Peyer's patch (tissue), 4 donors: ENCODE results near the gene NDST1. TPM values are rescaled to one million over a fixed set of nuclear protein-coding genes. Genes with fewer than 3 reads are reported as not detected.

ENCODE experiments used
- DNase-seq, 3 donors: peaks; one replicate each; pipeline ENCODE4 v3.0.0-alpha.2; 2017 to 2019
- H3K27ac ChIP-seq, 4 donors: fragments of 200-600 bp; sonication (generic); one replicate each; pipeline ENCODE4 v1.5.1; 2016 to 2019
- H3K27me3 ChIP-seq, 2 donors: fragments of 200-600 bp; sonication (generic); one replicate each; pipeline ENCODE4 v1.5.1; 2019
- H3K36me3 ChIP-seq, 3 donors: fragments of 200-600 bp; sonication (generic); one replicate each; pipeline ENCODE4 v1.5.1; 2016 to 2019
- H3K4me1 ChIP-seq, 4 donors: fragments of 200-600 bp; sonication (generic); one replicate each; pipeline ENCODE4 v1.5.1; 2016 to 2019
- H3K4me3 ChIP-seq, 4 donors: fragments of 200-600 bp; sonication (generic); 1 replicate in 3 of 4; 2 replicates in 1 of 4; pipeline ENCODE4 v1.5.1; 2016 to 2019; ENCODE audit warnings: mild to moderate bottlenecking in 1 of 4
- H3K9me3 ChIP-seq, 4 donors: fragments of 200-600 bp; sonication (generic); one replicate each; pipeline ENCODE4 v1.5.1; 2016 to 2019; ENCODE audit warnings: mild to moderate bottlenecking in 1 of 4
- CTCF ChIP-seq, 6 experiments: fragments of 450-650 bp in 4 of 6; fragments of 200-600 bp in 2 of 6; sonication (generic) in 1 of 6; IDR thresholded peaks; one replicate each; pipeline ENCODE4 v1.5.1; 2017 to 2019; ENCODE audit warnings: antibody characterized with exemption in 6 of 6, mild to moderate bottlenecking in 3 of 6, moderate library complexity in 1 of 6
- POLR2A ChIP-seq, 2 donors: fragments of 450-650 bp; IDR thresholded peaks; one replicate each; pipeline ENCODE4 v1.5.1; 2017; ENCODE audit warnings: antibody characterized with exemption in 2 of 2, mild to moderate bottlenecking in 2 of 2, moderate library complexity in 2 of 2
- total RNA-seq, 4 donors: library from RNA; depleted of rRNA; stranded (reverse); fragments of >200 nt; gene quantifications; one replicate each; pipeline ENCODE4 v1.1.0, GENCODE V29; 2016

NDST1 gene
- total RNA-seq, 4 donors from 2014 or later: 80.9 to 168 (median 118) TPM

- Histone ChIP-seq H3K4me3 (no peak overlapping the region), H3K9me3 (no peaks in the 10 kb centered on the region), H3K4me1 (peaks cover 0 to 19% (median 8%) of the 10 kb centered on the region in 4 donors), H3K27ac (no peak overlapping the region), H3K27me3 (no peaks in the 10 kb centered on the region), H3K36me3 (no peaks in the 10 kb centered on the region)
- TF ChIP-seq CTCF (IDR thresholded peaks at IDR 0.05) (no peak), POLR2A (IDR thresholded peaks at IDR 0.05) (no peak)
- no peak for DNase-seq
Measured at GRCh38 chr5:150606476-150606875, 98.5 kb downstream of the NDST1 start.

- H3K4me3 ChIP-seq: no peak overlapping the region
- DNase-seq: no peak
- H3K4me1 ChIP-seq: peaks cover 0 to 25% (median 11%) of the 10 kb centered on the region in 4 donors
- no peak overlapping the region for H3K27ac ChIP-seq
- H3K36me3 ChIP-seq: no peaks in the 10 kb centered on the region
- no peaks in the 10 kb centered on the region for H3K27me3 ChIP-seq
- H3K9me3 ChIP-seq: no peaks in the 10 kb centered on the region
- TF ChIP-seq CTCF (IDR thresholded peaks at IDR 0.05): no peak
- no peak for TF ChIP-seq POLR2A (IDR thresholded peaks at IDR 0.05)
Measured at GRCh38 chr5:150607105-150607504, 99.2 kb downstream of the NDST1 start.

Other genes starting within 250 kb of the NDST1 start
- gene CAMK2A, start 218.4 kb upstream of the NDST1 start, total RNA-seq: 1 to 10 TPM in 1 of 4 donors, not detected in 3; 1.2 TPM
- gene ARSI, start 205.2 kb upstream of the NDST1 start, total RNA-seq: not detected
- 10 to 100 TPM; 19.4 to 85.0 (median 28.2) TPM for gene TCOF1, start 150.4 kb upstream of the NDST1 start, total RNA-seq
- gene CD74, start 95.2 kb upstream of the NDST1 start, total RNA-seq: 1,000 to 10,000 TPM in 2 of 4 donors, 100 to 1,000 TPM in 2; 759 to 2,006 (median 1,183) TPM
- 1,000 to 10,000 TPM in 3 of 4 donors, 100 to 1,000 TPM in 1; 975 to 1,961 (median 1,274) TPM for gene RPS14, start 58.4 kb upstream of the NDST1 start, total RNA-seq
- 10 to 100 TPM; 28.1 to 93.3 (median 75.8) TPM for gene SYNPO, start 132.5 kb downstream of the NDST1 start, total RNA-seq
- gene MYOZ3, start 153.1 kb downstream of the NDST1 start, total RNA-seq: under 1 TPM in 1 of 4 donors, not detected in 3; 0.54 TPM
- 10 to 100 TPM; 35.1 to 53.6 (median 44.0) TPM for gene RBM22, start 192.9 kb downstream of the NDST1 start, total RNA-seq